HEK293 (cell line): ENCODE data around the gene RRP12.

Source experiments
- CTCF ChIA-PET: fragments of 350-600 bp; formaldehyde crosslinking; extraction: SDS; loops from one replicate; lab custom pipeline; 2021; ENCODE audit warnings: antibody characterized with exemption; lab: Yijun Ruan, JAX
- POLR2A ChIA-PET: fragments of 300-600 bp; formaldehyde crosslinking; extraction: SDS; loops from one replicate; lab custom pipeline; 2020; ENCODE audit warnings: antibody characterized with exemption, inconsistent platforms; lab: Yijun Ruan, JAX
- H3K27ac ChIP-seq: fragments of 200-500 bp; sonication (Bioruptor generic); 2 replicates; pipeline ENCODE4 v1.5.1; 2014; ENCODE audit warnings: low read depth, low read length, control low read depth, inconsistent platforms; ENCODE audit errors: extremely low read depth
- H3K36me3 ChIP-seq, 2 experiments: fragments of 200-500 bp in 1 of 2; sonication (Bioruptor generic) in 1 of 2; 1 replicate in 1 of 2; 2 replicates in 1 of 2; pipeline ENCODE4 v1.5.1; 2014 to 2017; ENCODE audit warnings: inconsistent platforms in 2 of 2, low read length in 2 of 2; ENCODE audit not compliant: control insufficient read depth in 2 of 2, insufficient read depth in 1 of 2
- H3K4me1 ChIP-seq: fragments of 200-500 bp; sonication (Bioruptor generic); 2 replicates; pipeline ENCODE4 v1.5.1; 2014; ENCODE audit warnings: mild to moderate bottlenecking, low read length, inconsistent platforms; ENCODE audit not compliant: control insufficient read depth, insufficient read depth
- H3K4me3 ChIP-seq: 2 replicates; pipeline ENCODE4 v1.5.1; 2011; ENCODE audit warnings: low read depth, mild to moderate bottlenecking, control low read depth, low read length, moderate library complexity
- H3K9me3 ChIP-seq: fragments of 200-500 bp; sonication (Bioruptor generic); 2 replicates; pipeline ENCODE4 v1.5.1; 2014; ENCODE audit warnings: low read depth, low read length, inconsistent platforms; ENCODE audit not compliant: control insufficient read depth, insufficient read depth
- FEZF1 ChIP-seq: fragments of 450-650 bp; formaldehyde crosslinking; IDR thresholded peaks from 2 replicates; pipeline ENCODE4 v1.5.1; 2016; ENCODE audit warnings: missing biosample characterization, missing genetic modification characterization
- KLF8 ChIP-seq: fragments of 450-650 bp; formaldehyde crosslinking; IDR thresholded peaks from 2 replicates; pipeline ENCODE4 v1.5.1; 2016; ENCODE audit warnings: missing biosample characterization, missing genetic modification characterization
- SP3 ChIP-seq: fragments of 450-650 bp; formaldehyde crosslinking; IDR thresholded peaks from 2 replicates; pipeline ENCODE4 v1.5.1; 2016; ENCODE audit warnings: missing biosample characterization, missing genetic modification characterization
- WT1 ChIP-seq: fragments of 450-650 bp; formaldehyde crosslinking; IDR thresholded peaks from 2 replicates; pipeline ENCODE4 v1.5.1; 2016; ENCODE audit warnings: missing biosample characterization, missing genetic modification characterization
- ZBTB17 ChIP-seq: fragments of 450-650 bp; formaldehyde crosslinking; IDR thresholded peaks from 2 replicates; pipeline ENCODE4 v1.5.1; 2016; ENCODE audit warnings: missing biosample characterization, missing genetic modification characterization
- ZEB2 ChIP-seq: fragments of 450-650 bp; formaldehyde crosslinking; IDR thresholded peaks from 2 replicates; pipeline ENCODE4 v1.5.1; 2016; ENCODE audit warnings: missing biosample characterization, missing genetic modification characterization
- ZNF121 ChIP-seq: fragments of 450-650 bp; formaldehyde crosslinking; IDR thresholded peaks from 2 replicates; pipeline ENCODE4 v1.5.1; 2016; ENCODE audit warnings: missing biosample characterization, missing genetic modification characterization
- ZNF19 ChIP-seq: fragments of 450-650 bp; formaldehyde crosslinking; IDR thresholded peaks from 2 replicates; pipeline ENCODE4; 2016; ENCODE audit warnings: missing biosample characterization, missing genetic modification characterization, low read depth
- ZNF23 ChIP-seq: fragments of 450-650 bp; formaldehyde crosslinking; IDR thresholded peaks from 2 replicates; pipeline ENCODE4 v1.5.1; 2016; ENCODE audit warnings: missing biosample characterization, missing genetic modification characterization, borderline replicate concordance
- ZNF350 ChIP-seq: fragments of 450-650 bp; formaldehyde crosslinking; IDR thresholded peaks from 2 replicates; pipeline ENCODE4 v1.5.0; 2017; ENCODE audit warnings: missing biosample characterization, mild to moderate bottlenecking, missing genetic modification characterization
- ZNF398 ChIP-seq: fragments of 450-650 bp; formaldehyde crosslinking; IDR thresholded peaks from 2 replicates; pipeline ENCODE4 v1.5.1; 2017; ENCODE audit warnings: missing biosample characterization, missing genetic modification characterization
- ZNF521 ChIP-seq: fragments of 450-650 bp; formaldehyde crosslinking; IDR thresholded peaks from 2 replicates; pipeline ENCODE4 v1.5.1; 2017; ENCODE audit warnings: missing biosample characterization, mild to moderate bottlenecking, missing genetic modification characterization
- ZNF600 ChIP-seq: fragments of 450-650 bp; formaldehyde crosslinking; IDR thresholded peaks from 2 replicates; pipeline ENCODE4 v1.5.1; 2016; ENCODE audit warnings: missing biosample characterization, missing genetic modification characterization
- ZNF629 ChIP-seq: fragments of 450-650 bp; formaldehyde crosslinking; IDR thresholded peaks from 2 replicates; pipeline ENCODE4 v1.5.1; 2017; ENCODE audit warnings: missing biosample characterization, missing genetic modification characterization
- ZNF791 ChIP-seq: fragments of 450-650 bp; formaldehyde crosslinking; IDR thresholded peaks from 2 replicates; pipeline ENCODE4 v1.5.1; 2016; ENCODE audit warnings: missing biosample characterization, missing genetic modification characterization
- ZSCAN30 ChIP-seq: fragments of 450-650 bp; IDR thresholded peaks from 2 replicates; pipeline ENCODE4 v1.5.1; 2018; ENCODE audit warnings: missing biosample characterization, mild to moderate bottlenecking, missing genetic modification characterization, moderate library complexity
- ZXDB ChIP-seq: fragments of 450-650 bp; formaldehyde crosslinking; IDR thresholded peaks from 2 replicates; pipeline ENCODE4 v1.5.1; 2016; ENCODE audit warnings: missing biosample characterization, missing genetic modification characterization
- TF ChIP-seq, protein P1 (sequence below): fragments of 450-650 bp; formaldehyde crosslinking; conservative IDR thresholded peaks from 2 replicates; pipeline ENCODE4 v1.5.1; 2016; ENCODE audit warnings: low read depth, missing biosample characterization, missing genetic modification characterization
- TF ChIP-seq, protein P2 (sequence below): fragments of 450-650 bp; formaldehyde crosslinking; IDR thresholded peaks from 2 replicates; pipeline ENCODE4 v1.5.1; 2016; ENCODE audit warnings: missing biosample characterization, missing genetic modification characterization
- TF ChIP-seq, protein P3 (sequence below): fragments of 450-650 bp; formaldehyde crosslinking; IDR thresholded peaks from 2 replicates; pipeline ENCODE4 v1.5.1; 2016; ENCODE audit warnings: missing biosample characterization, missing genetic modification characterization
- TF ChIP-seq, protein P4 (sequence below): fragments of 450-650 bp; formaldehyde crosslinking; IDR thresholded peaks from 2 replicates; pipeline ENCODE4 v1.5.1; 2016; ENCODE audit warnings: missing biosample characterization, missing genetic modification characterization

RRP12 gene

DNA sequence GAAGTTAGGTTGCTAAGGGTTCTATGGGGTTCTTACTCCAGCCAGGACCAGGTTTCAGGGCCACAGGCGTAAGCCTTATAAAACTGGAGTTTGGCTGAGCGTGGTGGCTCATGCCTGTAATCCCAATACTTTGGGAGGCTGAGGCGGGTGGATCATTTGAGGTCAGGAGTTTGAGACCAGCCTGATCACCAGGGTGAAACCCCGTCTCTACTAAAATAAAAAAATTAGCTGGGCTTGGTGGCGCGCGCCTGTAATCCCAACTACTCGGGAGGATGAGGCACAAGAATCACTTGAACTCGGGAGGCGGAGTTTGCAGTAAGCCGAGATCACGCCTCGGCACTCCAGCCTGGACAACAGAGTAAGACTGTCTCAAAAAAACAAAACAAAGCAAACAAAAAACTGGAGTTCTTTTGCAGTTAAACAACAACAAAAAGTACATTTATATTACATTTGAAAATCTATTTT is 347 bp upstream of the RRP12 start (continued):
- TF ChIP-seq ZNF121: 0 out of 2 replicates have a peak, but pooled peaks have one; percentile 49
- TF ChIP-seq, protein P1, sequence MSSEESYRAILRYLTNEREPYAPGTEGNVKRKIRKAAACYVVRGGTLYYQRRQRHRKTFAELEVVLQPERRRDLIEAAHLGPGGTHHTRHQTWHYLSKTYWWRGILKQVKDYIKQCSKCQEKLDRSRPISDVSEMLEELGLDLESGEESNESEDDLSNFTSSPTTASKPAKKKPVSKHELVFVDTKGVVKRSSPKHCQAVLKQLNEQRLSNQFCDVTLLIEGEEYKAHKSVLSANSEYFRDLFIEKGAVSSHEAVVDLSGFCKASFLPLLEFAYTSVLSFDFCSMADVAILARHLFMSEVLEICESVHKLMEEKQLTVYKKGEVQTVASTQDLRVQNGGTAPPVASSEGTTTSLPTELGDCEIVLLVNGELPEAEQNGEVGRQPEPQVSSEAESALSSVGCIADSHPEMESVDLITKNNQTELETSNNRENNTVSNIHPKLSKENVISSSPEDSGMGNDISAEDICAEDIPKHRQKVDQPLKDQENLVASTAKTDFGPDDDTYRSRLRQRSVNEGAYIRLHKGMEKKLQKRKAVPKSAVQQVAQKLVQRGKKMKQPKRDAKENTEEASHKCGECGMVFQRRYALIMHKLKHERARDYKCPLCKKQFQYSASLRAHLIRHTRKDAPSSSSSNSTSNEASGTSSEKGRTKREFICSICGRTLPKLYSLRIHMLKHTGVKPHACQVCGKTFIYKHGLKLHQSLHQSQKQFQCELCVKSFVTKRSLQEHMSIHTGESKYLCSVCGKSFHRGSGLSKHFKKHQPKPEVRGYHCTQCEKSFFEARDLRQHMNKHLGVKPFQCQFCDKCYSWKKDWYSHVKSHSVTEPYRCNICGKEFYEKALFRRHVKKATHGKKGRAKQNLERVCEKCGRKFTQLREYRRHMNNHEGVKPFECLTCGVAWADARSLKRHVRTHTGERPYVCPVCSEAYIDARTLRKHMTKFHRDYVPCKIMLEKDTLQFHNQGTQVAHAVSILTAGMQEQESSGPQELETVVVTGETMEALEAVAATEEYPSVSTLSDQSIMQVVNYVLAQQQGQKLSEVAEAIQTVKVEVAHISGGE (tag by site-specific recombination): no peak
- TF ChIP-seq, protein P2, sequence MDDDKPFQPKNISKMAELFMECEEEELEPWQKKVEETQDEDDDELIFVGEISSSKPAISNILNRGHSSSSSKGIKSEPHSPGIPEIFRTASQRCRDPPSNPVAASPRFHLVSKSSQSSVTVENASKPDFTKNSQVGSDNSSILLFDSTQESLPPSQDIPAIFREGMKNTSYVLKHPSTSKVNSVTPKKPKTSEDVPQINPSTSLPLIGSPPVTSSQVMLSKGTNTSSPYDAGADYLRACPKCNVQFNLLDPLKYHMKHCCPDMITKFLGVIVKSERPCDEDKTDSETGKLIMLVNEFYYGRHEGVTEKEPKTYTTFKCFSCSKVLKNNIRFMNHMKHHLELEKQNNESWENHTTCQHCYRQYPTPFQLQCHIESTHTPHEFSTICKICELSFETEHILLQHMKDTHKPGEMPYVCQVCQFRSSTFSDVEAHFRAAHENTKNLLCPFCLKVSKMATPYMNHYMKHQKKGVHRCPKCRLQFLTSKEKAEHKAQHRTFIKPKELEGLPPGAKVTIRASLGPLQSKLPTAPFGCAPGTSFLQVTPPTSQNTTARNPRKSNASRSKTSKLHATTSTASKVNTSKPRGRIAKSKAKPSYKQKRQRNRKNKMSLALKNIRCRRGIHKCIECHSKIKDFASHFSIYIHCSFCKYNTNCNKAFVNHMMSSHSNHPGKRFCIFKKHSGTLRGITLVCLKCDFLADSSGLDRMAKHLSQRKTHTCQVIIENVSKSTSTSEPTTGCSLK: no peak
- TF ChIP-seq, all 188 proteins: peak for 8

DNA sequence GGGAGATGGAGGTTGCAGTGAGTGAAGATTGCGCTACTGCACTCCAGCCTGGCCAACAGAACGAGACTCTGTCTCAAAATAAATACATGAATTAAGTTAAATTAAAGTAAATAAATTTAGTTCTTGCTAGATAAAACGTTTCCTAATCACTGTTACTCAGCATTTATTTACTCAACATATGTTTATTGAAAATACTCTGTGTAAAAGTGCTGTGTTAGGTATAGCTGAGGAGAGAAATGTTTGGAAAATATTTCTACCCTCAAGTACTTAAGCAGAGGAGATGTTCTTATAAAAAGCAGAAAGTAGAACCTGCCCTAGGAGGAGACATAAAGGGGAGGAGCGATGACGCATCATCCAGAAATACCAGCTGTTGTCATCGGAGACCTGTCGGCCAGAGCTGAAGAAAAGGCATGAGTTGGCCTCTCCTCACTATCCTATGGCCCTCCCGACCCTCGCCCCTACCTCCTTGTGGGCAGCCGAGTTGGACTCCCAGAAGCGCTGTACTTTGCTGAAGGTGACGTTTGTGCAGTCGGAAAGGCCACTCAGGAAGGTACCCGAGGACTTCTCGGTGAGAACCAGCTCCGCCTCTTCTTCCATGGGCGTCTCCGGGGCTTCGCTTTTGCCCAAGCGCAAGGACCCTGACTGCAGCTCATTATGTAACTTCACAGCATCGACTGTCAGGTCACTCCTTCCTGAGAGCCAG is 1.1 kb downstream of the RRP12 start:
- H3K9me3 ChIP-seq: no peaks in the 10 kb centered on the region
- H3K36me3 ChIP-seq: peaks cover 22 to 27% of the 10 kb centered on the region in 2 experiments; a peak in 2 of 3 replicates
- ChIA-PET POLR2A (interaction anchor here (0.6 to 2.6 kb wide), 11 partner anchors 11 to 121 kb away, joined by 3 to 18 read pairs (median 4); partner anchors contain the start of genes ARHGAP19 and FRAT2), CTCF (interaction anchor here (0.7 to 1.3 kb wide), 5 partner anchors 8 to 483 kb away, joined by 3 to 5 read pairs (median 3); no protein-coding TSS in a partner anchor)
- peak overlapping the region; percentile 79 for H3K4me3 ChIP-seq
- peak overlapping the region; percentile 52 for H3K27ac ChIP-seq
- H3K4me1 ChIP-seq: 0 out of 2 replicates have a peak, but pooled peaks cover 4% of the 10 kb centered on the region
- peak; percentile 70 for TF ChIP-seq SP3 (tag by site-specific recombination)
- peak; percentile 69; the same call in 1 of the 2 replicates for TF ChIP-seq ZBTB17 (tag by site-specific recombination)
- no peak for TF ChIP-seq ZNF121
- TF ChIP-seq ZSCAN30 (tag by site-specific recombination): 0 out of 2 replicates have a peak, but pooled peaks have one; percentile 20
- TF ChIP-seq, protein P3, sequence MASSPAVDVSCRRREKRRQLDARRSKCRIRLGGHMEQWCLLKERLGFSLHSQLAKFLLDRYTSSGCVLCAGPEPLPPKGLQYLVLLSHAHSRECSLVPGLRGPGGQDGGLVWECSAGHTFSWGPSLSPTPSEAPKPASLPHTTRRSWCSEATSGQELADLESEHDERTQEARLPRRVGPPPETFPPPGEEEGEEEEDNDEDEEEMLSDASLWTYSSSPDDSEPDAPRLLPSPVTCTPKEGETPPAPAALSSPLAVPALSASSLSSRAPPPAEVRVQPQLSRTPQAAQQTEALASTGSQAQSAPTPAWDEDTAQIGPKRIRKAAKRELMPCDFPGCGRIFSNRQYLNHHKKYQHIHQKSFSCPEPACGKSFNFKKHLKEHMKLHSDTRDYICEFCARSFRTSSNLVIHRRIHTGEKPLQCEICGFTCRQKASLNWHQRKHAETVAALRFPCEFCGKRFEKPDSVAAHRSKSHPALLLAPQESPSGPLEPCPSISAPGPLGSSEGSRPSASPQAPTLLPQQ (tag by site-specific recombination): peak; percentile 46; the same call in 1 of the 2 replicates
- no peak for TF ChIP-seq ZNF521 (tag by site-specific recombination)
- TF ChIP-seq ZNF398 (tag by site-specific recombination): 0 out of 2 replicates have a peak, but pooled peaks have one; percentile 38
- no peak for TF ChIP-seq ZNF791 (tag by site-specific recombination)
- peak; percentile 38 for TF ChIP-seq ZXDB (tag by site-specific recombination)
- TF ChIP-seq KLF8 (tag by site-specific recombination): peak; percentile 41; the same call in 1 of the 2 replicates
- no peak for TF ChIP-seq ZNF19 (tag by site-specific recombination)
- 0 out of 2 replicates have a peak, but pooled peaks have one; percentile 19 for TF ChIP-seq ZNF600
- TF ChIP-seq ZNF23: no peak
- TF ChIP-seq, protein P4, sequence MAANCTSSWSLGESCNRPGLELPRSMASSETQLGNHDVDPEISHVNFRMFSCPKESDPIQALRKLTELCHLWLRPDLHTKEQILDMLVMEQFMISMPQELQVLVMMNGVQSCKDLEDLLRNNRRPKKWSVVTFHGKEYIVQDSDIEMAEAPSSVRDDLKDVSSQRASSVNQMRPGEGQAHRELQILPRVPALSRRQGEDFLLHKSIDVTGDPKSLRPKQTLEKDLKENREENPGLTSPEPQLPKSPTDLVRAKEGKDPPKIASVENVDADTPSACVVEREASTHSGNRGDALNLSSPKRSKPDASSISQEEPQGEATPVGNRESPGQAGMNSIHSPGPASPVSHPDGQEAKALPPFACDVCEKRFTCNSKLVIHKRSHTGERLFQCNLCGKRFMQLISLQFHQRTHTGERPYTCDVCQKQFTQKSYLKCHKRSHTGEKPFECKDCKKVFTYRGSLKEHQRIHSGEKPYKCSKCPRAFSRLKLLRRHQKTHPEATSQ (tag by site-specific recombination): no peak
- no peak for TF ChIP-seq ZNF350 (tag by site-specific recombination)
- TF ChIP-seq WT1: peak; percentile 59; the same call in 1 of the 2 replicates
- peak; percentile 66; the same call in 1 of the 2 replicates for TF ChIP-seq ZEB2
- TF ChIP-seq FEZF1 (tag by site-specific recombination): no peak
- peak; percentile 84 for TF ChIP-seq ZNF629 (tag by site-specific recombination)
